Activated naive CD8-positive, alpha-beta T cell treated with anti-CD3 and anti-CD28 coated beads for 36 hours (primary cell): ENCODE data around the gene PAN2. TPM values are rescaled to one million over a fixed set of nuclear protein-coding genes. Genes with fewer than 3 reads are reported as not detected.
A peak's percentile ranks its signal among the peaks of the same experiment; 100 is the strongest.

Experiments
- DNase-seq: peaks from one replicate; pipeline ENCODE4 v3.0.0; 2021
- H3K27ac Mint-ChIP-seq: one replicate; pipeline ENCODE4 v1.8.0; 2022; ENCODE audit warnings: mild to moderate bottlenecking, moderate library complexity, mixed read lengths
- H3K27me3 Mint-ChIP-seq: one replicate; pipeline ENCODE4 v1.8.0; 2022; ENCODE audit warnings: mild to moderate bottlenecking, mixed read lengths
- H3K36me3 Mint-ChIP-seq: one replicate; pipeline ENCODE4 v1.8.0; 2021; ENCODE audit warnings: mild to moderate bottlenecking, mixed read lengths
- H3K4me1 Mint-ChIP-seq: one replicate; pipeline ENCODE4 v1.8.0; 2021; ENCODE audit warnings: mixed read lengths
- H3K4me3 Mint-ChIP-seq: one replicate; pipeline ENCODE4 v1.8.0; 2022; ENCODE audit warnings: mild to moderate bottlenecking, moderate library complexity, mixed read lengths
- H3K9me3 Mint-ChIP-seq: one replicate; pipeline ENCODE4 v1.8.0; 2022; ENCODE audit warnings: mixed read lengths
- total RNA-seq, 2 experiments: library from RNA; stranded (reverse); gene quantifications; one replicate each; pipeline ENCODE4 v1.2.3, GENCODE V29; 2021

PAN2 gene
- total RNA-seq = 10 to 100 TPM; 32.3 to 34.5 TPM

GRCh38 chr12:56333679-56334489, at the start of gene PAN2:
PAN2 (minus strand) TSS chr12:56334000; CDS start chr12:56333094, 906 bp downstream.
- DNase-seq = peak; percentile 93
- Mint-ChIP-seq H3K9me3 (no peaks in the 10 kb centered on the region), H3K36me3 (peaks cover 7% of the 10 kb centered on the region), H3K4me3 (peak within 1 kb of the TSS; percentile 90), H3K27me3 (peaks cover 4% of the 10 kb centered on the region), H3K27ac (peak within 1 kb of the TSS; percentile 100), H3K4me1 (peaks cover 39% of the 10 kb centered on the region)

DNA sequence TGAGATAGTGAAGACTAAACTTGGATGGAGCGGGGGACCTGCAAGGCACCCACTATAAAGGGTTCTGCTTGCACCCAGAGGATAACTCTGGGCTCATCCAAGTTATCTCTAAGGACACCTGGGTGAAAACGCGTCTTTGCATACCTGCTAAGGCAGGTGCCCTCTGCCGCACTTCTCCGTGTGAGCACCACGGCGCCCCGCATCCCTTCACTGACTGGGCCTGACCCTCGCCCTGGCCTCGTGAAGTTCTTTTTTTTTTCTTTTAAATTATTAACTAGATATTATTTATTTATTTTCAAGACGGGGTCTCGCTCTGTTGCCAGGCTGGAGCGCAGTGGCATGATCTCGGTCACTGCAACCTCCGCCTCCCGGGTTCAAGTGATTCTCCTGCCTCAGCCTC, 48.8 kb upstream of the PAN2 start:
- Mint-ChIP-seq H3K36me3 (no peaks in the 10 kb centered on the region), H3K27ac (no peak overlapping the region), H3K4me3 (no peak overlapping the region), H3K4me1 (no peaks in the 10 kb centered on the region), H3K9me3 (no peaks in the 10 kb centered on the region), H3K27me3 (no peaks in the 10 kb centered on the region)
- DNase-seq = no peak

GRCh38 chr12:56377989-56378316, 44.2 kb upstream of the PAN2 start:
- Mint-ChIP-seq H3K9me3 (peaks cover 3% of the 10 kb centered on the region), H3K36me3 (no peaks in the 10 kb centered on the region), H3K4me1 (no peaks in the 10 kb centered on the region), H3K27ac (no peak overlapping the region), H3K4me3 (no peak overlapping the region), H3K27me3 (no peaks in the 10 kb centered on the region)
- DNase-seq = no peak

DNA sequence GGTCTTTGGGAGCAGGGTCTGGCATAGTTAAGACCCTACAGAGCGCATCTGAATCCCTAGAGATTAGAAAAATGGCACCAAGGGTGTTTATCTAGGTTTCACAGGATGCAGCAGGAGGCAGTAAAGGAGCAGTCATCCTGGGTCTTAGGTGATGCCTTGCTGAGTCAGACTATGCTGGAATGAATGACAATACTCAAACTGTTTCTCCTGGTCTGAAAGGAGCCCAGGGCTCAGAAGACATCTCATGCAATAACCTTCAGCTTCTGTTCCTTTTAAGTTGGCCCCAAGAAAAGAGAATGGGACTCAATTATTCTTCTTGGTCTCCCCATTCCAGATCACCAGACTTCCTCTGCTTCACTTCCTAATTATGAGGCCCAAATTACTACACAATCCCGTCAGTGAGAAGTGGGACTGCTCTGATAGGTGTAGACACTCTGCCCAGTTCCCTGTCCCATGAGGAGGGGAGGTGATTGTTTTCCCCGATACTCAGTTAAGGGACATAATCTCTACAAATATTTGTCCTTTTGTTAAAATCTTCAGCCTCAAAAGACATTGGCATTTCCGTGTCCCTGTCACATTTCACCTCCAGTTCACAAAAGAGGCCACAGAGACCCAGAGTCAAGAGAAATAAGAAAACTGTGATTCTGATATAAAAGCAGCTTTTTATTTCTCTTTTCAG, 43.6 kb upstream of the PAN2 start:
- Mint-ChIP-seq H3K4me3 (no peak overlapping the region), H3K4me1 (no peaks in the 10 kb centered on the region), H3K36me3 (no peaks in the 10 kb centered on the region), H3K9me3 (peaks cover 3% of the 10 kb centered on the region), H3K27ac (no peak overlapping the region), H3K27me3 (no peaks in the 10 kb centered on the region)
- no peak for DNase-seq

GRCh38 chr12:56375598-56376434, 42.0 kb upstream of the PAN2 start:
- H3K9me3 Mint-ChIP-seq = peaks cover 3% of the 10 kb centered on the region
- H3K27me3 Mint-ChIP-seq = no peaks in the 10 kb centered on the region
- no peak overlapping the region for H3K4me3 Mint-ChIP-seq
- no peaks in the 10 kb centered on the region for H3K36me3 Mint-ChIP-seq
- H3K27ac Mint-ChIP-seq = no peak overlapping the region
- no peak for DNase-seq
- no peaks in the 10 kb centered on the region for H3K4me1 Mint-ChIP-seq

DNA sequence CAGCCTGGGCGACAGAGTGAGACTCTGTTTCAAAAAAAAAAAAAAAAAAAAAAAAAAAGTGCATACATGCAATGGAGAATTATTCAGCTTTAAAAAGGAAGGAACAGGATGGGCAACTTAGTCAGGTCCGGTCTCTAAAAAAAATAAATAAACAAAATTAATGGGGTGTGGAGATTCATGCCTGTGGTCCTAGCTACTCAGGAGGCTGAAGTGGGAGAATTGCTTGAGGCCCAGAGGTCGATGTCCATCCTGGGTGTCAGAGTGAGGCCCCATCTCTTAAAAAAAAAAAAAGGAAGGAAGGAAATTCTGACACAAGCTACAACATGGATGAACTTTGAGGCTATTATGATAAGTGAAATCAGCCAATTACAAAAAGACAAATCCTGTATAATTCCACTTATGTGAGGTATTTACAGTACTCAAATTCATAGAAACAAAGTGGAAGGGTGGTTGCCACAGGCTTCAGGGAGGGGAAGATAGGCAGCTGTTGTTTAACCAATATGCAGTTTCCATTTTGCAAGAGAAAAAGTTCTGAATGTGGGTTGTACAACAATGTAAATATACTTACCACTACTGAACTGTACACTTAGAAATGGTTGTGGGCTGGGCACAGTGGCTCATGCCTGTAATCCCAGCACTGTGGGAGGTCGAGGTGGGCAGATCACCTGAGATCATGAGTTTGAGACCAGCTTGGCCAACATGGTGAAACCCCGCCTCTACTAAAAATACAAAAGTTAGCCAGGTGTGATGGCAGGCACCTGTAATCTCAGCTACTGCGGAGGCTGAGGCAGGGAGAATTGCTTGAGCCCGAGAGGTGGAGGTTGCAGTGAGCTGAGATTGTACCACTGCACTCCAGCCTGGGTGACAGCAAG, 41.2 kb upstream of the PAN2 start:
- Mint-ChIP-seq H3K27ac (no peak overlapping the region), H3K9me3 (peaks cover 3% of the 10 kb centered on the region), H3K4me3 (no peak overlapping the region), H3K36me3 (no peaks in the 10 kb centered on the region), H3K4me1 (no peaks in the 10 kb centered on the region), H3K27me3 (no peaks in the 10 kb centered on the region)
- no peak for DNase-seq

DNA sequence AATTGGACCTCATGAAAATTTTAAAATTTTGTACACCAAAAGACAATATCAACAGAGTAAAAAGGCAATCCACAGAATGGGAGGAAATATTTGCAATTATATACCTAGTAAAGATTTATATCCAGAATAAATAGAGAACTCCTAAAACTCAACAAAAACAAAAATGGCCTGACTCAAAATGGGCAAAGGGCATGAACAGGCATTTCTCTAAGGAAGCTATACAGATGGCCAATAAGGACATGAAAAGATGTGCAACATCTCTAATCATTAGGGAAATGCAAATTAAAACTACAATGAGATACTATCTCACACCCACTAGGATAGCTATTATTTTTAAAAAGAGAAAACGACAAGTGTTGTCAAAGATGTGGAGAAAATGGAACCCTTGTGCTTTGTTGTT, 39.7 kb upstream of the PAN2 start:
- Mint-ChIP-seq H3K4me3 (no peak overlapping the region), H3K27me3 (no peaks in the 10 kb centered on the region), H3K9me3 (peaks cover 3% of the 10 kb centered on the region), H3K4me1 (no peaks in the 10 kb centered on the region), H3K36me3 (no peaks in the 10 kb centered on the region), H3K27ac (no peak overlapping the region)
- DNase-seq = no peak

GRCh38 chr12:56366948-56367347, 33.1 kb upstream of the PAN2 start:
- Mint-ChIP-seq H3K27ac (no peak overlapping the region), H3K9me3 (no peaks in the 10 kb centered on the region), H3K27me3 (no peaks in the 10 kb centered on the region)

GRCh38 chr12:56362130-56363059, 28.6 kb upstream of the PAN2 start, which contains the start of gene APOF:
APOF (minus strand) TSS chr12:56362857; CDS start chr12:56362745, 112 bp downstream.
- peak within 1 kb of the TSS; percentile 94 for H3K4me3 Mint-ChIP-seq
- no peaks in the 10 kb centered on the region for H3K9me3 Mint-ChIP-seq
- no peak for DNase-seq
- H3K36me3 Mint-ChIP-seq = no peaks in the 10 kb centered on the region
- no peaks in the 10 kb centered on the region for H3K27me3 Mint-ChIP-seq
- H3K27ac Mint-ChIP-seq = peak within 1 kb of the TSS; percentile 97
- H3K4me1 Mint-ChIP-seq = peaks cover 19% of the 10 kb centered on the region

More at GRCh38 chr12:56366948-56367347, 33.1 kb upstream of the PAN2 start:
- no peaks in the 10 kb centered on the region for H3K36me3 Mint-ChIP-seq
- DNase-seq = no peak
- no peak overlapping the region for H3K4me3 Mint-ChIP-seq
- H3K4me1 Mint-ChIP-seq = no peaks in the 10 kb centered on the region

DNA sequence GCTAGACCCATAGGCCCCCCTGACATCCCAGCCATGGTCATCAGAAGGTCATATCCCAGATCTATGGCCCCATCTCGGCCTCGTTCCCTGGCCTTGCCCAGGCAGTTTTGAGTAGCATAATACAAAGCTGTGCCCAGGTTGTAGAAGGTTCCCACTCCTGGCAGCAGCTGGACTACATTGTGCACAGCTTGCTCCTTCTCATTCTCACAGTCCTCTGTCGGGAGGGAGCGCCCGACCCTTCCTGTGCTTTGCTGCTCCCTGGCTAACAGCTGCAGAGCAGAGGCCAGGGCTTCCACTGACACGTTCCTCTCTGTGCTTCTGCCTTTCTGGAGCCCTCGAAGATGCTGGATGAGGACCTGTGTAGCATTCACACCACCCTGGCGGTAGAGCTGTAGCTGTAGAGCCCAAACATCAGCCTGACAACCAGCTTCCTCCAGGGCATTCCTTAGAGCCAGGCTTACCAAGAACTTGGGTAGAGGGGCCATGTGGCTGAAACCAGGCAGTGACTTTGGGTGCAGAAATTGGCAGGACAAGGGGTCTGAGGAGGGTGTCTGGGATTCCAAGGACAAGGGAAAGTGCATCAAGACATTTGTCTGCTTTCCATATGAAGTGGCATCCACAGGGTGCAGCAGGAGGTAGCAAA, 27.8 kb upstream of the PAN2 start:
- H3K36me3 Mint-ChIP-seq = no peaks in the 10 kb centered on the region
- peak overlapping the region; percentile 94 for H3K4me3 Mint-ChIP-seq
- peak overlapping the region; percentile 97 for H3K27ac Mint-ChIP-seq
- H3K9me3 Mint-ChIP-seq = no peaks in the 10 kb centered on the region
- no peaks in the 10 kb centered on the region for H3K27me3 Mint-ChIP-seq
- no peak for DNase-seq
- H3K4me1 Mint-ChIP-seq = peaks cover 20% of the 10 kb centered on the region

DNA sequence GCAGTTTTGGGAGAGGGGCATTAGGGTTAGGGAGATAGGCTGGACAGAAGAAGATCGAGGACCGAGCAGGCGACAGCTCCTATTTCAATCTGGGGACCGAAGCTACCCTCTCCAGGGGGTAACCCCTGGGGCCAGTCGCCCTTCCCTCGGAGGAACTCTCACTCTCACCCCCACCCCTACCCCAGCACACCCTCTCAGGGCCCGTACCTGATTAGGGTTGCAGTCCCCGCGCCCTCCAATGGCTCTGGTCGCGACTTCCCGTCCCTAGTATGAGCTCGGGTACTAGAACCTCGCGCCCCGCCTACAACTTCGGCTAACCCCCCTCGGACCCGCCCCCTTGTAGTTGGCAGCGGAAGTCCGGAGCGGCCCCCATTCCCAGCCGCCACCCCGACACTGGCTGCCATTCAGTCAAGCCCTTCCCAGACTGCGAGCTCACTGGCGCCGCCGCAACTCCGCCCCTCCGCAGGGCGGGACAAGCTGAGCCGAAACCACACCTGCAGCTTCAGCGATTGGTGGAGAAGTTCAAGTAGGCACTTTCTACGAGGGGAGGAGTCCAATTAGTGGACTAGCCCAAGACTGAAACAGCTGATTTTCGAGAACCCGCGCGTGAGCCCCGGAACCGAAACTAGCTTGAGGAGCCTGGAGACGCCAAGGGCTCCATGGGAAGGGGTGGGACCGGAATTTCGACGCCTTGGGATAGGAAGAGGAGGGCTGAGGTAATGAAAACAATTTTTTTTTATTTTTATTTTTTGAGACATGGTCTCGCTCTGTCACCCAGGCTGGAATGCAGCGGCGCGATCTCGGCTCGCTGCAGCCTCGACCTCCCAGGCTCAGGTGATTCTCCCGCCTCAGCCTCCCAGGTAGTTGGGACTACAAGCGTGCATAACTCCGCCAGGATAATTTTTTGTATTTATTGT, 26.3 kb upstream of the PAN2 start, which contains the start of gene STAT2:
Gene STAT2 (minus strand): TSS at position 257 of the 917 bp plus-strand sequence. CDS start 3,536 bp downstream, outside the sequence.
- DNase-seq = peak; percentile 100
- H3K9me3 Mint-ChIP-seq = no peaks in the 10 kb centered on the region
- H3K27ac Mint-ChIP-seq = peak within 1 kb of the TSS; percentile 97
- peaks cover 21% of the 10 kb centered on the region for H3K4me1 Mint-ChIP-seq
- peaks cover 5% of the 10 kb centered on the region for H3K36me3 Mint-ChIP-seq
- no peaks in the 10 kb centered on the region for H3K27me3 Mint-ChIP-seq
- H3K4me3 Mint-ChIP-seq = peak within 1 kb of the TSS; percentile 94

- DNase-seq = peak; percentile 9
- peak overlapping the region; percentile 97 for H3K27ac Mint-ChIP-seq
- H3K27me3 Mint-ChIP-seq = no peaks in the 10 kb centered on the region
- peak overlapping the region; percentile 94 for H3K4me3 Mint-ChIP-seq
- H3K9me3 Mint-ChIP-seq = no peaks in the 10 kb centered on the region
- H3K36me3 Mint-ChIP-seq = peaks cover 7% of the 10 kb centered on the region
- peaks cover 21% of the 10 kb centered on the region for H3K4me1 Mint-ChIP-seq
Measured at GRCh38 chr12:56358836-56359532, 25.2 kb upstream of the PAN2 start.
